Activated T-helper 1 cell treated with anti-CD3 and anti-CD28 coated beads, Interleukin-12 subunit alpha, Interleukin-12 subunit beta, Interleukin-2, Interleukin-4 antibody, amounts not matched to agents 30 ng/mL and 10 ng/mL and 1 ng/mL, durations not matched to agents 14 hours and 24 hours and 36 hours (primary cell): Measurements from ENCODE around the gene TAAR5. TPM values are rescaled to one million over a fixed set of nuclear protein-coding genes. Genes with fewer than 3 reads are reported as not detected.
"Not testable (repeated sequence)": the region's sequence is repeated elsewhere in the genome, so short reads cannot be mapped to it uniquely, and the experiment has no call there.

ENCODE experiments used
- DNase-seq: peaks from one replicate; pipeline ENCODE4 v3.0.0; 2021; ENCODE audit warnings: low spot score
- H3K27ac Mint-ChIP-seq: one replicate; pipeline ENCODE4 v1.8.0; 2021; ENCODE audit warnings: mild to moderate bottlenecking, mixed read lengths
- H3K27me3 Mint-ChIP-seq: one replicate; pipeline ENCODE4 v1.8.0; 2022; ENCODE audit warnings: mild to moderate bottlenecking, moderate library complexity, mixed read lengths; ENCODE audit not compliant: insufficient read depth
- H3K36me3 Mint-ChIP-seq: one replicate; pipeline ENCODE4 v1.8.0; 2021; ENCODE audit warnings: low read depth, mixed read lengths
- H3K4me1 Mint-ChIP-seq: one replicate; pipeline ENCODE4 v1.8.0; 2021; ENCODE audit warnings: low read depth, mixed read lengths
- H3K4me3 Mint-ChIP-seq: one replicate; pipeline ENCODE4 v1.8.0; 2021; ENCODE audit warnings: mild to moderate bottlenecking, moderate library complexity, mixed read lengths
- H3K9me3 Mint-ChIP-seq: one replicate; pipeline ENCODE4 v1.8.0; 2021; ENCODE audit warnings: mixed read lengths
- intact Hi-C: fragments of 100-400 bp; cut with micrococcal nuclease; formaldehyde crosslinking; loops from one replicate; pipeline ENCODE4 v1.15.1; 2024
- total RNA-seq: library from RNA; stranded (reverse); gene quantifications from 2 replicates; pipeline ENCODE4 v1.2.3, GENCODE V29; 2022

TAAR5 gene
- not detected in 2 replicates for total RNA-seq

- Mint-ChIP-seq H3K27ac (no peak within 1 kb of the TSS), H3K9me3 (no peaks in the 10 kb centered on the region), H3K4me1 (no peaks in the 10 kb centered on the region), H3K4me3 (no peak within 1 kb of the TSS), H3K27me3 (peaks cover 4% of the 10 kb centered on the region), H3K36me3 (no peaks in the 10 kb centered on the region)
- no peak for DNase-seq
- intact Hi-C loops, result no loop called here
Observed at GRCh38 chr6:132589454-132589853, at the start of gene TAAR5. Gene TAAR5, minus strand, starts transcription at chr6:132589741. Its CDS starts 55 bp downstream, at chr6:132589686.

GRCh38 chr6:132637135-132637534 is 47.6 kb upstream of the TAAR5 start:
- H3K27ac Mint-ChIP-seq, H3K36me3 Mint-ChIP-seq, H3K4me3 Mint-ChIP-seq, H3K4me1 Mint-ChIP-seq, H3K9me3 Mint-ChIP-seq, intact Hi-C loops, DNase-seq: not testable (repeated sequence)
- H3K27me3 Mint-ChIP-seq, result peaks cover 20% of the 10 kb centered on the region

- H3K27ac Mint-ChIP-seq, DNase-seq, intact Hi-C loops, H3K9me3 Mint-ChIP-seq, H3K36me3 Mint-ChIP-seq, H3K4me1 Mint-ChIP-seq, H3K4me3 Mint-ChIP-seq: not testable (repeated sequence)
- H3K27me3 Mint-ChIP-seq, result peaks cover 24% of the 10 kb centered on the region
Observed at GRCh38 chr6:132635906-132636305, 46.4 kb upstream of the TAAR5 start.

- intact Hi-C loops, H3K27ac Mint-ChIP-seq, H3K4me3 Mint-ChIP-seq, H3K36me3 Mint-ChIP-seq, H3K9me3 Mint-ChIP-seq, H3K4me1 Mint-ChIP-seq, DNase-seq: not testable (repeated sequence)
- H3K27me3 Mint-ChIP-seq, result peaks cover 22% of the 10 kb centered on the region
Observed at GRCh38 chr6:132635288-132635687, 45.7 kb upstream of the TAAR5 start.

GRCh38 chr6:132634796-132635195 is 45.3 kb upstream of the TAAR5 start:
- intact Hi-C loops, result no loop called here
- Mint-ChIP-seq H3K36me3 (no peaks in the 10 kb centered on the region), H3K4me1 (no peaks in the 10 kb centered on the region), H3K4me3 (no peak overlapping the region), H3K27me3 (peaks cover 21% of the 10 kb centered on the region), H3K27ac (no peak overlapping the region), H3K9me3 (no peaks in the 10 kb centered on the region)
- no peak for DNase-seq

GRCh38 chr6:132633362-132633761 is 43.8 kb upstream of the TAAR5 start:
- H3K27ac Mint-ChIP-seq, result no peak overlapping the region
- no peak for DNase-seq
- H3K4me3 Mint-ChIP-seq, result no peak overlapping the region
- H3K4me1 Mint-ChIP-seq, result no peaks in the 10 kb centered on the region
- H3K27me3 Mint-ChIP-seq, result peaks cover 24% of the 10 kb centered on the region
- no peaks in the 10 kb centered on the region for H3K9me3 Mint-ChIP-seq
- intact Hi-C loops, result no loop called here
- H3K36me3 Mint-ChIP-seq, result no peaks in the 10 kb centered on the region

GRCh38 chr6:132624175-132624574 is 34.6 kb upstream of the TAAR5 start, which contains the start of gene TAAR2:
Gene TAAR2, minus strand, starts transcription at chr6:132624275. Its CDS starts 0 bp downstream, at chr6:132624275.
- Mint-ChIP-seq H3K4me3 (no peak within 1 kb of the TSS), H3K36me3 (no peaks in the 10 kb centered on the region), H3K9me3 (no peaks in the 10 kb centered on the region), H3K27ac (no peak within 1 kb of the TSS), H3K27me3 (peaks cover 16% of the 10 kb centered on the region), H3K4me1 (no peaks in the 10 kb centered on the region)
- intact Hi-C loops, result no loop called here
- DNase-seq, result no peak

GRCh38 chr6:132623106-132623845 is 33.7 kb upstream of the TAAR5 start:
- no peaks in the 10 kb centered on the region for H3K4me1 Mint-ChIP-seq
- no peaks in the 10 kb centered on the region for H3K9me3 Mint-ChIP-seq
- intact Hi-C loops, result no loop called here
- no peak overlapping the region for H3K4me3 Mint-ChIP-seq
- DNase-seq, result no peak
- no peaks in the 10 kb centered on the region for H3K36me3 Mint-ChIP-seq
- H3K27me3 Mint-ChIP-seq, result peaks cover 19% of the 10 kb centered on the region
- no peak overlapping the region for H3K27ac Mint-ChIP-seq

- Mint-ChIP-seq H3K9me3 (no peaks in the 10 kb centered on the region), H3K27me3 (peaks cover 10% of the 10 kb centered on the region), H3K27ac (no peak overlapping the region), H3K4me1 (peaks cover 4% of the 10 kb centered on the region), H3K4me3 (no peak overlapping the region), H3K36me3 (no peaks in the 10 kb centered on the region)
- DNase-seq, result no peak
- intact Hi-C loops, result no loop called here
Observed at GRCh38 chr6:132616677-132617076, 27.1 kb upstream of the TAAR5 start.

- H3K4me3 Mint-ChIP-seq, result peak overlapping the region; percentile 28
- H3K9me3 Mint-ChIP-seq, result no peaks in the 10 kb centered on the region
- H3K27ac Mint-ChIP-seq, result no peak overlapping the region
- peaks cover 8% of the 10 kb centered on the region for H3K27me3 Mint-ChIP-seq
- H3K36me3 Mint-ChIP-seq, result no peaks in the 10 kb centered on the region
- H3K4me1 Mint-ChIP-seq, result peaks cover 4% of the 10 kb centered on the region
- intact Hi-C loops, result no loop called here
- no peak for DNase-seq
Observed at GRCh38 chr6:132614554-132614953, 25.0 kb upstream of the TAAR5 start.

- no peaks in the 10 kb centered on the region for H3K36me3 Mint-ChIP-seq
- no peak for DNase-seq
- peaks cover 4% of the 10 kb centered on the region for H3K4me1 Mint-ChIP-seq
- H3K27me3 Mint-ChIP-seq, result peaks cover under 1% of the 10 kb centered on the region
- intact Hi-C loops, result no loop called here
- no peaks in the 10 kb centered on the region for H3K9me3 Mint-ChIP-seq
- H3K4me3 Mint-ChIP-seq, result no peak overlapping the region
- no peak overlapping the region for H3K27ac Mint-ChIP-seq
Observed at GRCh38 chr6:132612449-132613108, 23.0 kb upstream of the TAAR5 start.

GRCh38 chr6:132611616-132612015 is 22.1 kb upstream of the TAAR5 start:
- Mint-ChIP-seq H3K36me3 (no peaks in the 10 kb centered on the region), H3K4me1 (peaks cover 4% of the 10 kb centered on the region), H3K9me3 (no peaks in the 10 kb centered on the region), H3K27ac (no peak overlapping the region), H3K4me3 (no peak overlapping the region), H3K27me3 (no peaks in the 10 kb centered on the region)
- intact Hi-C loops, result no loop called here
- no peak for DNase-seq

GRCh38 chr6:132607544-132608233 is 18.1 kb upstream of the TAAR5 start:
- no peak for DNase-seq
- H3K27ac Mint-ChIP-seq, result no peak overlapping the region
- intact Hi-C loops, result no loop called here
- no peak overlapping the region for H3K4me3 Mint-ChIP-seq
- H3K27me3 Mint-ChIP-seq, result peaks cover 4% of the 10 kb centered on the region
- no peaks in the 10 kb centered on the region for H3K36me3 Mint-ChIP-seq
- H3K9me3 Mint-ChIP-seq, result no peaks in the 10 kb centered on the region
- no peaks in the 10 kb centered on the region for H3K4me1 Mint-ChIP-seq
